ENCODE data around the gene SLC9A3. TPM values are rescaled to one million over a fixed set of nuclear protein-coding genes. Genes with fewer than 3 reads are reported as not detected.

SLC9A3 gene
- total RNA-seq, 1 donor from 2014 or later = 0.81 TPM

GRCh38 chr5:422323-423232 is 101.7 kb downstream of the SLC9A3 start:
- DNase-seq (ENCODE audit: low spot score) (no peak), ATAC-seq (no peak)

- DNase-seq (ENCODE audit: low spot score) (no peak), ATAC-seq (no peak)
These were observed 102.3 kb downstream of the SLC9A3 start for GRCh38 chr5:421901-422300.

DNA sequence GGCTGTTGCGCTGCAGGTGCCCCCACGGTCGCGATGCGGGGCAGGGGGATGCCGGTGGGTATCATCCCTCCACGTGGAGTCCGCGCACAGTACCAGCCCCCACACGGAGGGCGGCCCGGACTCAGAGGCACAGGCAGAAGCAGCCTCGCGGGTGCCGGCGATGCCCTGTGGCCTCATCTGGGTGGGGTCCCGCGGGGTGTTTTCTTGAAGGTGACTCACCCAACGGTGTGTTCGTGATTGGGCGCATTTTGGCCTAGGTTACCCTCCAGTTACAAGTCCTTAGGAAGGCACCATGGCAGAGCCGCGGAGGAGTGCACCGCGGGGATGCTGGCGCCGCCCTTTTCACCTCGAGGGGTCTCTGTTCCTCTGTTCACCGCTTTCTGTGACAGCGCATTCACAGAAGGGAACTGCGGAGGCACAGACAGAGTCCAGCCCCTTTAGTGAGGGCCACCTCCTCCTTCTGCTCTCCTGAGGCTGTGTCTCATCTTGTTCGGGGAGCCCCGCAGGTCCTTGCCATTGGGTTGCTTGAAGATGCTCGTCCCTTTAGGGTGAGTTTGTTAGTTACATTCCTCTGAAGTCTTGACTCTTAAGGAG is 102.9 kb downstream of the SLC9A3 start:
- ATAC-seq (no peak), DNase-seq (ENCODE audit: low spot score) (no peak)

GRCh38 chr5:420632-421286 is 103.5 kb downstream of the SLC9A3 start:
- DNase-seq (ENCODE audit: low spot score) = no peak
- no peak for ATAC-seq

Other genes starting within 250 kb of the SLC9A3 start
- 0.81 TPM for gene AHRR, start 202.7 kb downstream of the SLC9A3 start, total RNA-seq
- gene EXOC3, start 81.3 kb downstream of the SLC9A3 start, total RNA-seq = 25.7 TPM
- gene CEP72, start 87.9 kb upstream of the SLC9A3 start, total RNA-seq = 4.7 TPM
- gene TPPP, start 168.9 kb upstream of the SLC9A3 start, total RNA-seq = 4.1 TPM